HTR-8/SVneo (cell line): ENCODE results near the gene TBX5.

ENCODE experiments used
- DNase-seq: peaks from one replicate; pipeline ENCODE4 v3.0.0; 2011; ENCODE audit warnings: low spot score, mixed read lengths; ENCODE audit not compliant: insufficient read length
- FAIRE-seq: peaks from 2 replicates; lab custom pipeline; 2011; peaks lifted over from hg19 to GRCh38; lab: Jason Lieb, UNC

The TBX5 gene

GRCh38 chr12:114335607-114336006, 70.3 kb downstream of the TBX5 start:
- no peak for FAIRE-seq

DNA sequence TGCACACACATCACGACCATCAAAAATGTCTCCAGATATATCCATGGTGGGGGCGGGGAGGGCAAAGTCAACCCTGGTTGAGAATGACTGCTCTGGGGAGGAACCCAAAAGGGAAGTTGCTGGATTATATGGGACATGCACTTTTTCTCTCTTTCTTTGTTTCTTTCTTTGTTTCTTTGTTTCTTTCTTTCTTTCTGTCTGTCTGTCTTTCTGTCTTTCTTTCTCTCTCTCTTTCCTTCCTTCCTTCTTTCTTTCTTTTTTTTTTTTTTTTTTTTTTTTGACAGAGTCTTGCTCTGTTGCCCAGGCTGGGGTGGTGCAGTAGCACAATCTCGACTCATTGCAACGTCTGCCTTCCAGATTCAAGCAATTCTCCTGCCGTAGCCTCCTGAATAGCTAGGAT, 71.5 kb downstream of the TBX5 start:
- DNase-seq, result no peak
- no peak for FAIRE-seq

More at GRCh38 chr12:114335607-114336006, 70.3 kb downstream of the TBX5 start:
- DNase-seq, result no peak

DNA sequence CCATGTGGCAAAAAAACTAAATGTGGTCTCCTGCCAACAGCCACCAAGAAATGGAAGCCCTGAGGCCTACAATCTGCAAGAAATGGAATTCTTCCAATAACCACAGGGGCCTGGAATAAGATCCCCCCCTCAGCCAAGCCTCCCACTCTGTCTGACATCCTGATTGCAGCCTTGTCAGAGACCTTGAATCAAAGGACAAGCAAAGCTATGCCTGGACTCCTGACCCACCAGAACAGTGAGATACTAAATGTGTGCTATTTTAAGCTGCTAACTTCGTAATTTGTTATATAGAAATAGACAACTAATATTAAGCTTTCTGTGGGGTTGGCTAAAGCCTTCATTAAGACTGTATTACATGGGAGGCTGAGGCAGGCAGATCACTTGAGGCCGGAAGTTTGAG, 77.7 kb downstream of the TBX5 start:
- FAIRE-seq (no peak), DNase-seq (no peak)

- FAIRE-seq (no peak), DNase-seq (no peak)
These were observed 78.2 kb downstream of the TBX5 start for GRCh38 chr12:114327765-114328164.

DNA sequence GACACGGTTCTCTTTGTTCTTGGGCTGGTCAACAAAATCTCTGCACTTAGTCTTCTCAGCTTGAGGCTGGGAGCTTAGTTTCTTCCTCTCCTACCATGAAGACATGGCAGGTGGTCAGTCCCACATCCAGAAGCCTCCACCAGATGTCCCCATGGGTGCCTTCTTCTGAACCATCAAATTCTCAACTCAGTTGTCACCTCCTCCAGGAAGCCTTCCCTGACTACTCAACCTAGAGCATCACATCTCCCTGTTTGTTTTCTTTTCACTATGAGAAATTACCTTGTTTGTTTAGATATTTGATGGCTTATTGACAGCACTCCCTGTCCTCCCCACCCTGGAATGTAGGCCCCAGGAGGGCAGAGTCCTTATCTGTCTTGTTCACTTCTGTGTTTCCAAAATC, 84.4 kb downstream of the TBX5 start:
- FAIRE-seq (no peak), DNase-seq (no peak)

GRCh38 chr12:114320968-114321367, 85.0 kb downstream of the TBX5 start:
- DNase-seq (no peak), FAIRE-seq (no peak)

- no peak for FAIRE-seq
- no peak for DNase-seq
These were observed 85.8 kb downstream of the TBX5 start for GRCh38 chr12:114320101-114320500.

DNA sequence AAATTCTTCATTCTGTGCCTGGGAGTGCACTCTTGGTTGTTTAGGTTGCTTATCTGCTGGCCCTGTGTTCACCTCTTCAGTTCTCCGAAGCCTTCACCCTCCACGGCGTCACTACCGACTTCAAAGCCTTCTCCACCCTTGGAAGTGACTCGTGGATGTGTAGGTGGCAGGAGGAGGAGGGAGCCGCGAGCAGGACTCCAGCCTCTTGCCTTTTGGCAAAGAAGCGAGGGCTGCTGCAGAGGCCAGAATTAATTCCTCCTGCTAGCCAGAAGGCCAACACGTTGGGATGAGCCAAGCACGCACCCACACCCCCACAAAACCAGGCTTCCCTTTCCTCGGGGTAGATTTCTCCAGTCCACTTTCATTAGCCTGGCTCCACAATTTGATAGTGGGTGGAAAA, 86.5 kb downstream of the TBX5 start:
- DNase-seq (no peak), FAIRE-seq (no peak)

DNA sequence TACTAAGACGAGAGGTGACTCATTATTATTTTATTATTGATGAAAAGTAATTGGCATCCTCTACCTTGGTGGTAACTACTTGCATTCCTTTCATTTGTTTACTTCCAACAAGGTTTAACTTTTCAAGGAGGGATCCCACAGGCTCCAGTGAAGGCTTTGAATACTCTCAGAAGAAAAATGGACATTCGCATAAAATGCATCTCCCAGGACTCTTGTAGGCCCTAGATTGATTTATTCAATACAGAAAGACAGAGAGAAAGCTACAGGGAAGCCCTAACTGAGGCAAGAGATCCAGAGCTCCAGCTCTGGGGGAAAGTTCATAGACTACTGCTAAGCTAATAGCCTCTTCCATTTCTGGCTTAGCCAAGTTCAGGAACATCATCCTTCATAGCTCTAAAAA, 87.0 kb downstream of the TBX5 start:
- no peak for DNase-seq
- no peak for FAIRE-seq

GRCh38 chr12:114316076-114316475, 89.9 kb downstream of the TBX5 start:
- FAIRE-seq, result no peak
- DNase-seq, result no peak

DNA sequence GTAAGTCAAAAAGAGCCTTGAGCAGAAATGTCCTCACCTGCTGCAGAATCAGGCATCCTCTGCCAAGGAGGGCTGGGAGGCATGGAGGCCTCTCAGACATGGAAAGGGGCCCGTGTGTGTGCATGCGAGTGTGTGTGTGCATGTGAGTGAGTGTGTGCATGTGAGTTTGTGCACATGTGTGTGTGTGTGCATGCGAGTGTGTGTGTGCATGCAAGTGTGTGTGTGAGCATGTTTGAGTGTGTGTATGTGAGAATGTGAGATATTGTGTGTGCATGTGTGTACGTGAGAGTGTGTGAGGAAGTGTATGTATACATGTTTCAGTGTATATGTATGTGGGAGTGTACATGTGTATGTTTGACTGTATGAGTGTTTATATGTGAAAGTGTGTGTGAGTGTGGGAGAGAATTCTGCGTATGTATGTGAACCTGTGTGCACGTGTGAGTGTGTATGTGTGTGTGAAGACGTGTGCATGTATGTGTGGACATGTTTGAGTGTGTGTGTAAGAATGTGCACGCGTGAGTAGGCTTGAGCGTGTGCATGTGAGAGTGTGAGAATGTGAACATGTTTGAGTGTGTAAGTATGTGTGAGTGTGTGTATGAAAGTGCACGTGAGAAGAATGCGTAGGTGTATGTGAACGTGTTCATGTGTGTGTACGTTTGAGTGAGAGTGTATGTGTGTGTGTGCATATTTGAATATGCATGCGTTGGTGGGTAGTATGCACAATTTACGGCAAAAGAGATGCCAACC, 90.8 kb downstream of the TBX5 start:
- FAIRE-seq (peak; percentile 86), DNase-seq (no peak)

DNA sequence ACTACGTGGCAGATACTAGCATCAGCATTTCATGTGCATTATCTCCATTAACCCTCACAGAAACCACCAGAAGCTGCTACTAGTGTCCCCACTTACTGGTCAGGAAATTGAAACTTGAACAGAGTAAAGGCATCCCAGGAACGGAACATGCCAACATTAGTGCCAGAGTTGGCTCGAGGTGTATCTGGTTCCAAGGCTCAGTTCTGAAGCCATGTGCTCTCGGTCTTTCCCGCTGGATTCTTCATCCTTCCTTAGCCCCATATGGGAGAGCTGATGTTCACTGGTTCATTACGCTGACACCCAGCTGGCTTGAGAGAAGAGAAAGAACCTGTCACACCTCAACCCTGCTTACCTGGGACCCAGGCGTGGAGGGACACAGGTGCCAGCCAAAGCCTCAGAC, 91.5 kb downstream of the TBX5 start:
- DNase-seq (no peak), FAIRE-seq (no peak)

DNA sequence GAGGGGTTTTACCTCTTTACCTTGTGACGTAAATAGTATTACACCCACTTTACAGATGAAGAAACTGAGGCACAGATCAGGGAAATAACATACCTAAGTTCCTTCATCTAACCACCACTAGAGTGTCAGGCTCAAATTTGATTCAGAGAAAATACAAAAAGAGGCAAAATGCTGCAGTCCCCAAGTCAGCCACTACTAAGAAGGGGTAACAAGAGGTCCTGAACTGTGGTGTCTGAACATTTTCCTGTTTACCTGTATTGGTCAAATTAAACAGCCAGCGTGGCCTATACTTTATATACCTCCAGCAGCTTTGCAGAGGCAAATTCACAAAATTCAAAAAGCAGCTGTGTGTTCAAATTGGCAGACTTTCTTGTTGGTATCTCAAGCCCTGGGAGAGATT, 92.0 kb downstream of the TBX5 start:
- FAIRE-seq, result no peak
- no peak for DNase-seq

GRCh38 chr12:114311974-114312373, 94.0 kb downstream of the TBX5 start:
- FAIRE-seq (no peak), DNase-seq (no peak)

- no peak for FAIRE-seq
These were observed 99.3 kb downstream of the TBX5 start for GRCh38 chr12:114306646-114307045.

GRCh38 chr12:114305446-114305845, 100.5 kb downstream of the TBX5 start:
- DNase-seq, result no peak
- no peak for FAIRE-seq

More at GRCh38 chr12:114306646-114307045, 99.3 kb downstream of the TBX5 start:
- no peak for DNase-seq
